Activated naive CD8-positive, alpha-beta T cell treated with anti-CD3 and anti-CD28 coated beads, Interleukin-2, amount 50 U/mL, for 24 hours (primary cell): ENCODE results near the gene POLR1C.
"Not testable (repeated sequence)": the region's sequence is repeated elsewhere in the genome, so short reads cannot be mapped to it uniquely, and the experiment has no call there.

ENCODE experiments used
- ATAC-seq: fragments of 150-1000 bp; cut with Tn5 transposase; one replicate; pipeline ENCODE4 v1.10.0; 2021
- DNase-seq: peaks from one replicate; pipeline ENCODE4 v3.0.0; 2021
- H3K27ac Mint-ChIP-seq: one replicate; pipeline ENCODE4 v1.8.0; 2021; ENCODE audit warnings: mild to moderate bottlenecking, mixed read lengths
- H3K27me3 Mint-ChIP-seq: one replicate; pipeline ENCODE4 v1.8.0; 2021; ENCODE audit warnings: mixed read lengths
- H3K36me3 Mint-ChIP-seq: one replicate; pipeline ENCODE4 v1.8.0; 2021; ENCODE audit warnings: low read depth, mixed read lengths
- H3K4me1 Mint-ChIP-seq: one replicate; pipeline ENCODE4 v1.8.0; 2021; ENCODE audit warnings: mixed read lengths
- H3K4me3 Mint-ChIP-seq: one replicate; pipeline ENCODE4 v1.8.0; 2021; ENCODE audit warnings: mild to moderate bottlenecking, moderate library complexity, mixed read lengths
- H3K9me3 Mint-ChIP-seq: one replicate; pipeline ENCODE4 v1.8.0; 2021; ENCODE audit warnings: mixed read lengths

POLR1C gene

DNA sequence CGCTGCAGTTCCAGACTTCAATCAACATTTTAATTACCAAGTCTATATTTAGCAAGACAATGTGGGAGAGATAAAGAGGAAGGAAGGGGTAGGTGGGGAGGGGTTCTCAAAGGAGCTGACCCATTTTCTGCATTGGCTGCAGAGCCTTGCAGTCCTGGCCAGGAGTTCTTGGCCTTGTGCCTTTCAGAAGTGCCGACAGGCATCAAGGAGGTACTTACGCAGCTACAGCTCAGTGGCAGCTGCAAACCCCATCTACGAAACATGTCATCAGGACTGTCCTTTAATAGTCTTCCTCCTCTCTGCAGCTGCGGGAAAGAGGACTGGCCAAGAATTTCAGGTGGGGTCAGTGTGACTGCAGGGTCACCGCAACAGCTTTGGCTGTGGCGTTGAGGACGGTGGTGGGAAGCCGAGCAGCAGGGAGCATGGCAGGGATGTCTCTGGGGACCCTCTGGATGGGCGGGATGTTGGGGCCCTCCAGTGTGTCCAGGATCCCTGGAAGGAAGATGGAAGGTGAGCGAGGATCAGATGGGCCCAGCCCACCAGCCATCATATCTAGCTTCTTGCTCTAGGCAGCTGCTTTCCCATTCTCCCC, 5.0 kb upstream of the POLR1C start:
- no peak overlapping the region for H3K27ac Mint-ChIP-seq
- no peak overlapping the region for H3K4me3 Mint-ChIP-seq
- H3K36me3 Mint-ChIP-seq = peaks cover 17% of the 10 kb centered on the region
- ATAC-seq (no peak), DNase-seq (no peak)
- H3K27me3 Mint-ChIP-seq = peaks cover 16% of the 10 kb centered on the region
- peaks cover 31% of the 10 kb centered on the region for H3K4me1 Mint-ChIP-seq
- no peaks in the 10 kb centered on the region for H3K9me3 Mint-ChIP-seq

- ATAC-seq = no peak
- no peaks in the 10 kb centered on the region for H3K27me3 Mint-ChIP-seq
- DNase-seq = no peak
- no peaks in the 10 kb centered on the region for H3K9me3 Mint-ChIP-seq
- H3K36me3 Mint-ChIP-seq = peaks cover 16% of the 10 kb centered on the region
- no peak overlapping the region for H3K4me3 Mint-ChIP-seq
- H3K27ac Mint-ChIP-seq = no peak overlapping the region
- peaks cover 29% of the 10 kb centered on the region for H3K4me1 Mint-ChIP-seq
Measured at GRCh38 chr6:43515808-43516207, 1.1 kb upstream of the POLR1C start.

GRCh38 chr6:43516367-43516696, 557 bp upstream of the POLR1C start:
- ATAC-seq (no peak), DNase-seq (no peak)
- Mint-ChIP-seq H3K27ac (no peak overlapping the region), H3K36me3 (peaks cover 15% of the 10 kb centered on the region), H3K27me3 (no peaks in the 10 kb centered on the region), H3K4me1 (peaks cover 29% of the 10 kb centered on the region), H3K4me3 (no peak overlapping the region), H3K9me3 (no peaks in the 10 kb centered on the region)

DNA sequence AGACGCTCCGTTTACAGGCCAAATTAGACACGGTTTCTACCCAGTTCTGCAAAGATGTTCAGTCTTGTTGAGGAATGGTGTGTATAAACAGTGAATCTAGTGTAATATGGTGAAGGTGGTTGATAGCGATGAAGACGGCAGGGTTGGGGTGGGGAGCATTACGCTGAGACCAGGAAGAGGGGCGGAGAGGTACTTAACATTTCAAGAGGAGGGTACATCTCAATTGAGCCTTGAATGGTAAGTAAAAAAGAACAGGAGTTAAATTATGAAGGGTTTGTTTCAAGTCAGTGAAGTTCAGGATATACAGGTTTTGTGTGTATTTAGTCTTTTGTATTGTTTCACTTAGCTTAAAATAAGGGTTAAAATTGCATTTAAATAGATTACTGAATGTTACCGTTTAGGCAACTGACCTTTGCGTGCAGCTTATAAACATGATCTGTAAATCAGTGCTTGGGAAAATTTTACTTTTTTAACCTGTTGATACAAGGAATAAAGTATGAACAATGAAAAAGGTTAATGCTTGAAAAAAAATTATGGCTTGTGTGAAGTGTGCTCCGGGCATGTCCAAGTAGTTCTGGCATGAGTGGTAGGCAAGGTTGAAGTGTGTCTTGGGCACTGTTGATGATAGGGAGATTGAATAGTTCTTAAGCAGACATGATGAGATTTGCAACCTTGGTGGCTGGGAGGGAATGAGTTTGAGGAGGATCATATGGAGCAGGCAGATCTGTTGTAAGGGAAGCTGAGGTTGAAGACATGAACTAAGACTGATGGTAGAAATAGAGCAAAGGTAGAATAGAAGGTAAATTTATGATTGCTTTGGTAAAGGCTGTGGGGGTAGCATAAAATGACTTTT, 842 bp downstream of the POLR1C start:
- DNase-seq (no peak), ATAC-seq (no peak)
- Mint-ChIP-seq H3K4me1 (peaks cover 28% of the 10 kb centered on the region), H3K27ac (no peak overlapping the region), H3K27me3 (no peaks in the 10 kb centered on the region), H3K9me3 (no peaks in the 10 kb centered on the region), H3K4me3 (no peak overlapping the region), H3K36me3 (peaks cover 23% of the 10 kb centered on the region)

- no peak for ATAC-seq
Measured at GRCh38 chr6:43520097-43520496, 3.2 kb downstream of the POLR1C start.

DNA sequence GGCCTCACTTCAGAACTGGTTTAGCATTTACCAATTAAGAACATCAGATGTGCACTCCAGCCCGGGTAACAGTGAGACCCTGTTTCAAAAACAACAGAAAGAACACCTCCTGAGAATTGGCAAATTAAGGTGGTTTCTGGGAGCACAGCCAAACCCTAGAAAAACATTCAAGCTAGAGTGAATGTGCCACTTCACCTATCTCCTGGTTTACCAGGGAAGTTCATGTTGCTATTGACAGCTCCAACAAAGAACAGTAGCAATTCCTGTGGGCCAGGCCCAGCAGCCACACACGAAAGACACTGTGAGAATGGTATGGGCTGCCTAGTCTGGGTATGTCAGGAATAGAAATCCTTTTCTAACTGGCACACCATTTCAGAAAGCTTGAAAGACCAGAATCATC, 4.9 kb downstream of the POLR1C start:
- peaks cover 5% of the 10 kb centered on the region for H3K4me1 Mint-ChIP-seq
- H3K27me3 Mint-ChIP-seq = no peaks in the 10 kb centered on the region
- ATAC-seq (no peak), DNase-seq (no peak)
- no peak overlapping the region for H3K27ac Mint-ChIP-seq
- H3K36me3 Mint-ChIP-seq = peaks cover 52% of the 10 kb centered on the region
- H3K4me3 Mint-ChIP-seq = no peak overlapping the region
- H3K9me3 Mint-ChIP-seq = no peaks in the 10 kb centered on the region

More at GRCh38 chr6:43520097-43520496, 3.2 kb downstream of the POLR1C start:
- Mint-ChIP-seq H3K27me3 (no peaks in the 10 kb centered on the region), H3K36me3 (peaks cover 37% of the 10 kb centered on the region), H3K4me1 (peaks cover 18% of the 10 kb centered on the region), H3K9me3 (no peaks in the 10 kb centered on the region), H3K4me3 (peak overlapping the region; percentile 13), H3K27ac (peak overlapping the region; percentile 25)
- no peak for DNase-seq

DNA sequence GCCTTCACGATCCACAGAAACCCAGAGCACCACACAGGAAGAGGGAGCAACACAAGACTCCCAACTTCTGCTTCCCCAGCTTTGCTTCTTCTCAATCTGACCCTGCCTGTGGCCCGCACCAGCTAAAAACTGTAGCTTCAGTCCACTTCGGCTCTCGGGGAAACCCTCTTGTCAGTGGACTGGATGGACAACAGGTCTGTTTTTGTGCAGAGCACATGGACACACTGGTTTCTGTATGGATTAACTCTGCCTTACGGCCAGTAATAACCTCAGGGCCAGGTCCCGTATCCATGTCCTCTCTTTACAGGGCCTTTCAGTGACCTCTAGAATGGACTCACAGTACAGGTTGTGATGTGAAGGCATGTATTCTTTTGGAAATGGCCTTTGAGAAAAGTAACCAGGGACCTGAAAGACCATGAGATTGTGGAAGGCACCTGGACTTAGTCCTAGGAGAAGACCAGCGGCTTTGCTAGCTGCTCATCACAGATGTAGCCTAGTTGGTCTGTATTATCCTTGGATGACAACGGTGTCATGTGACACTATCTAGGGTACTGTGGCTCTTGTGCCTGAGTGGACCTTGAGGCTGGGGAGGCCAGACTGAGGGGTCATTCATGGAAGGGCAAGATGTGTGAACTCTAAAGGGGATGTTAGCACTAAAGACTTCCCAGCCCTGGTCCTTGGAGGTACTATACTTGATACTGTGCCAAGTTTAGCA, 5.8 kb downstream of the POLR1C start:
- peaks cover 5% of the 10 kb centered on the region for H3K4me1 Mint-ChIP-seq
- H3K27ac Mint-ChIP-seq = peak overlapping the region; percentile 51
- no peak for ATAC-seq
- DNase-seq = no peak
- no peaks in the 10 kb centered on the region for H3K27me3 Mint-ChIP-seq
- H3K9me3 Mint-ChIP-seq = no peaks in the 10 kb centered on the region
- no peak overlapping the region for H3K4me3 Mint-ChIP-seq
- H3K36me3 Mint-ChIP-seq = peaks cover 61% of the 10 kb centered on the region

DNA sequence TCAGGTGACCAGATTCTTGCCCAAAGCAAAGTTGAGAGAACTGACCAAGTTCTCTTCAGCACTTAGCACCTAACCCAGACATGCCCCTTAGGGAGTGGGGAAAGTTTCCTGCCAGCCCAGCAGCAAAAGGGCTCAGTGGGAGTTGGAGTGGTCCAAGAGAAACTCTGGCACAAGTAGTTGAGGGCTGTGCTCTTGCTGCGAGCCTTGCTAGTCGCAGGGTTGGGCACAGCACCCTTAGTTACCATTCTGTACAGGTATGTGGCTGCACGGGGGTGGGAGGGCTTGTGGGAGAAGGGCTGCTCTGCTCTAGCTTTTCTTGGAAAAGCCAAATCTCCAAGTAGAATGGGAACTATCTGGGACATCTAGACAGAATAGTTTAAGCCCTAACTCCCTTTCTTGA, 6.4 kb downstream of the POLR1C start:
- H3K27ac Mint-ChIP-seq = no peak overlapping the region
- no peak overlapping the region for H3K4me3 Mint-ChIP-seq
- ATAC-seq (no peak), DNase-seq (no peak)
- peaks cover 5% of the 10 kb centered on the region for H3K4me1 Mint-ChIP-seq
- H3K9me3 Mint-ChIP-seq = no peaks in the 10 kb centered on the region
- H3K27me3 Mint-ChIP-seq = no peaks in the 10 kb centered on the region
- peaks cover 67% of the 10 kb centered on the region for H3K36me3 Mint-ChIP-seq

DNA sequence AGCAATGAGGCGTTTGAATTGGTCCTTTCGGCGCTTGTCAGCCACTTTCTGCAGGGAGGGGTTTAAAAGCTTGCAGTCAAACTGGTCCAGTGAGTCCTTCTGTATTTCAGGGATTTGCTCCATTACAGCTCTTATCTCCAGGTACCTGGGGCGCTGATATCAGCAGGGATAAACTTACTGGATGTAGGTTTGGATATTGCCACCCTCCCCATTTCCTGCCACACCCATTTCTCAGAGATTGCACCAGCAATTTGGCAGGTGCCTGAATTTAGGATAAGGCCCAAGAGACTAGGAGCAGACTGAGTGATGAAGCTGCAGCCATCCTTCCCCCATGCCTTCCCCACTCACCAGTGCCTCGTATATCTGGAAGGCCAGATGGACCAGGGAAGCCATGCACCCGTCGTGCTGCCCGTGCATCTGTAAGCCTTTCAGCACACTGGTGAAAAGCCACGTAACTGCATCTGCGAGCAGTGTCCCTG, 7.6 kb downstream of the POLR1C start:
- Mint-ChIP-seq H3K27ac (peak overlapping the region; percentile 54), H3K4me3 (no peak overlapping the region), H3K36me3 (peaks cover 73% of the 10 kb centered on the region), H3K9me3 (no peaks in the 10 kb centered on the region), H3K4me1 (peaks cover 5% of the 10 kb centered on the region), H3K27me3 (no peaks in the 10 kb centered on the region)
- no peak for DNase-seq
- ATAC-seq = no peak

- Mint-ChIP-seq H3K27ac (no peak overlapping the region), H3K4me1 (no peaks in the 10 kb centered on the region), H3K27me3 (no peaks in the 10 kb centered on the region), H3K4me3 (no peak overlapping the region), H3K36me3 (peaks cover 51% of the 10 kb centered on the region), H3K9me3 (no peaks in the 10 kb centered on the region)
- ATAC-seq = no peak
- DNase-seq = no peak
Measured at GRCh38 chr6:43532201-43532600, 15.3 kb downstream of the POLR1C start.

DNA sequence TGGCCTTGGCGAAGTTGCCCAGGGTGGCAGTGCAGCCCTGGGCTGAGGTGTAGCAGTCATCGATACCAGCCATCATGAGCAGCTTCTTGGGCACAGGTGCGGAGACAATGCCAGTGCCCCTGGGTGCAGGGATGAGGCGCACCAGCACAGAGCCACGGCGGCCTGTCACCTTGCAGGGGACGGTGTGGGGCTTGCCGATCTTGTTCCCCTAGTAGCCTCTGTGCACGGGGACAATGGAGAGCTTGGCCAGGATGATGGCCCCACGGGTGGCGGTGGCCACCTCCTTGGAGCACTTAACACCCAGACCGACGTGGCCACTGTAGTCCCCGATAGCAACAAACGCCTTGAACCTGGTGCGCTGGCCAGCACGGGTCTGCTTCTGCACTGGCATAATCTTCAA, 22.1 kb downstream of the POLR1C start:
- H3K4me3 Mint-ChIP-seq, H3K4me1 Mint-ChIP-seq, H3K9me3 Mint-ChIP-seq, ATAC-seq, H3K27ac Mint-ChIP-seq, DNase-seq, H3K27me3 Mint-ChIP-seq: not testable (repeated sequence)
- peaks cover 46% of the 10 kb centered on the region for H3K36me3 Mint-ChIP-seq

DNA sequence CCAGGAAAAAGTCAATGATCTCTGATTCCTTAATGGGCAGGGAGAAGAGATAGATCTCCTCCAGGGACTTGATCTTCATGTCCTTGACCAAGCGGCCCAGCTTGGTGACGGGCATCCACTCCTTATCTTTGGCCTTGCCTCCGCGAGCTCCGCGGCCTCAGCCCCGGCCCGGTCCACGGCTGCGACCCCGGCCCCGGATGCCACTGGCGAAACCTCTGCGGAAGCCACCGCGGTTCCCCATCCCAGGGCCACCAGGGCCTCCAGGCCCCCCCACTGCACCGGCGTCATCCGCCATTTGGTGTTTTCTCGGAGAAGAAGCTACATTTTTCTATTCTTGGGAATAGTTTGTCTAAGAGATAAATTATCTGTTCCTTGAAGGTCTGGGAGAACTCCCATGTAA, 22.5 kb downstream of the POLR1C start:
- peaks cover 46% of the 10 kb centered on the region for H3K36me3 Mint-ChIP-seq
- H3K27ac Mint-ChIP-seq, H3K9me3 Mint-ChIP-seq, H3K27me3 Mint-ChIP-seq, H3K4me3 Mint-ChIP-seq, H3K4me1 Mint-ChIP-seq, DNase-seq, ATAC-seq: not testable (repeated sequence)

DNA sequence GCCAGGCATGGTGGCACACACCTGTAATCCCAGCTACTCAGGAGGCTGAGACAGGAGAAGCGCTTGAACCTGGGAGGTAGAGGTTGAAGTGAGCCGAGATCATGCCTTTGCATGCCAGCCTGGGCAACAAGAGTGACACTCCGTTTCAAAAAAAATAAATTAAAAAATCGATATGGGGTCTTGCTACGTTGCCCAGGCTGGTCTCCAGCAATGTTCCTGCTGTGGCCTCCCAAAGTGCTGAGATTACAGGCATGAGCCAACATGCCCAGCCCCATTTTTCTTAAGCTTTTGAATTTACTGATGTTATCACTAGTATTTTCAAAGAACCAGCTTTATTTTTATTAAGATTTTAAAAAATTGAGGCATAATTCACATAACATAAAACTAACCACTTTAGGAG, 23.6 kb downstream of the POLR1C start:
- ATAC-seq (no peak), DNase-seq (no peak)
- Mint-ChIP-seq H3K9me3 (no peaks in the 10 kb centered on the region), H3K27me3 (no peaks in the 10 kb centered on the region), H3K4me1 (no peaks in the 10 kb centered on the region), H3K36me3 (peaks cover 50% of the 10 kb centered on the region), H3K27ac (no peak overlapping the region), H3K4me3 (no peak overlapping the region)

DNA sequence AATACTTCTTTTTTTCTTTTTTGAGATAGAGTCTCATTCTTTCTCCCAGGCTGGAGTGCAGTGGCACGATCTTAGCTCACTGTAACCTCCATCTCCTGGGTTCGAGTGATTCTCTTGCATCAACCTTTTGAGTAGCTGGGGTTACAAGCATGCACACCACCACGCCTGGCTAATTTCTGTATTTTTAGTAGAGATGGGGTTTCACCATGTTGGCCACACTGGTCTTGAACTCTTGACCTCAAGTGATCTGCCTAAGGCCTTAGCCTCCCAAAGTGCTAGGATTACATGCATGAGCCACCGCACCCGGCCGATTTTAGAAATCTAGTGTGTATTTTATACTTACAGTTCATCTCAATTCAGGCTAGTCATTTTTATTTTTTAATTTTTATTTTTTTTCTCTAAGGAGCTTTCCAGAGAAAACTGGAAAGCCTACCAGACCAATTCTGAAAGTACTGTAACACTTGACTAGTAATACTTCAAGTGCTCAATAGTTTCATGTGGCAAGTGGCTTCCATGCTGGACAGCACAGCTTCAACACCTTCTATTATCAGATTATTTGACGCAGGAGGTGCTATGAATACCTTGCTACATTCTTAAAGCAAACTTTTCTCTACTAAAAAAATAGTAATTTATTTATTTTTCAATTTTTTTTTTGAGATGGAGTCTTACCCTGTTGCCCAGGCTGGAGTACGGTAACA, 25.0 kb downstream of the POLR1C start:
- Mint-ChIP-seq H3K4me3 (no peak overlapping the region), H3K36me3 (peaks cover 55% of the 10 kb centered on the region), H3K9me3 (no peaks in the 10 kb centered on the region), H3K27me3 (no peaks in the 10 kb centered on the region), H3K27ac (peak overlapping the region; percentile 18), H3K4me1 (no peaks in the 10 kb centered on the region)
- no peak for ATAC-seq
- DNase-seq = no peak
